Activated T-helper 1 cell treated with Interleukin-2 at 50 U/mL for 16 hours (primary cell): ENCODE results near the gene MCC.
A peak's percentile ranks its signal among the peaks of the same experiment; 100 is the strongest.
"Not testable (repeated sequence)": the region's sequence is repeated elsewhere in the genome, so short reads cannot be mapped to it uniquely, and the experiment has no call there.

Experiments
- DNase-seq: peaks from one replicate; pipeline ENCODE4 v3.0.0-alpha.2; 2020; ENCODE audit warnings: low read depth

The MCC gene

DNA sequence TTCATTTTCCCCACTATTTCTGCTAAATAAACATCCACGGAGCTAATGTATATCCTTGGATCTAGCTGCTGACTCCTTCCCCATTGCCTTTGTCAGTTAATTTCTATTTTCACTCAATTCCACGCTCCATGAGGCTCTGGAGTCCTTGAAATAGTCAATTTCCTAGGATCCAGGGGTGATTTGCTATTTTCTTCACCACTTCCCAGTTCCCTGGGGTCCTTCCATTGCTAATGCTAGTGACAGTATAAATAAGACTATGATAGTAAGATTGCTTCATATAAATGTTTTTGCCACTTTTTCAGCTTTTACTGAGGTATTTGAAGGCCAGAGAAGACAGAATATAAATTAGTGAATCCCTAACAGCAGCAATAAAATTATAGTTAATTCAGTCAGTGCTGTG is 66.6 kb downstream of the MCC start:
- DNase-seq: no peak

GRCh38 chr5:113405530-113405929 is 82.7 kb downstream of the MCC start:
- DNase-seq: no peak

DNA sequence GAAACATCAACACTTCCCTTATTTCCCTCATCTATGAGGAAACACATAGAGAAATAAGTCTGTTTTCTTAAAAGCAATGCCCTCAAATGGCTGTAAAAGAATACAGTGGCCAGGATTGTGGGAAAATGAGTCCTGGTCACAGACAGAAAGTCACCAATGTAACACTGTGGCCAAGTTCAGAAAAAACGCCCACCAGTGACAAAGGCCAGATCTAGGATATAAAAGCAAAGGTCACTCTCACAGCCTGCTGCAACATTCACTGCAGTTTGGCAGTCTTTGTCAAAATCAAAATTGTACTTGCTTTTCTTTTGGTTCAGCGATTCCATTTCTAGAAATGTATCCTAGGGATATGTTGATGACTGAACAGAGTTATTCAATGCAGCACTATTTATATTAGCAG is 84.0 kb downstream of the MCC start:
- DNase-seq: no peak

DNA sequence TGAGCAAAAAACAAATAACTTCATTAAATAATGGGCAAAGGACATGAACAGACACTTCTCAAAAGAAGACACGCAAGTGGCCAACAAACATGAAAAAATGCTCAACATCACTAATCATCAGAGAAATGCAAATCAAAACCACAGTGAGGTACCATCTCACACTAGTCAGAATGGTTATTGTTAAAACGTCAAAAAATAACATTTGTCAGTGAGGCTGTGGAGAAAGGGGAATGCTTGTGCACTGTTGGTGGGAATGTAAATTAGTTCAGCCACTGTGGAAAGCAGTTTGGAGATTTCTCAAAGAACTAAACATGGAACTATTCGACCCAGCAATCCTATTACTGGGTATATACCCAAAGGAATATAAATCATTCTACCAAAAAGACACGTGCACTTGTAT is 90.3 kb downstream of the MCC start:
- DNase-seq: not testable (repeated sequence)

GRCh38 chr5:113397046-113397445 is 91.2 kb downstream of the MCC start:
- DNase-seq: no peak

- no peak for DNase-seq
These were observed 93.6 kb downstream of the MCC start for GRCh38 chr5:113394658-113395057.

- no peak for DNase-seq
These were observed 98.0 kb downstream of the MCC start for GRCh38 chr5:113390224-113390623.

DNA sequence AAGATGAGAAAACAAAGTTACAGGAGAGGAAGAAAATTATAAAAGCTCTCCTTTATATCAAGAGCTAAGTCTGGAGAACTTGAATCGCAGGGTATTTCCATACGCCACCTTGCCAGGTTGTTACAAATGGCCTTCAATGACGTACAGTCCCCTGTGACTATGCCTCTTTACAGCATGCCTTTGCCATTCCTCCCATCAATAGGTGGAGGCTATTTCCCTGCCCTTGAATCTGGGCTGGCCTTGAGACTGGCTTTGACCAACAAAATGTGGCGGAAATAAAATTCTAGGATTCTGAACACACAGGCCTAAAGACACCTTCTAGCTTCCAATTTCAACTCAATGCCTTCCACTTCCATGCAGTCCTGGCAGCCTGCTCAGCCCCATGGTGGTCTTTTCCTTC is 99.1 kb downstream of the MCC start:
- DNase-seq: no peak

DNA sequence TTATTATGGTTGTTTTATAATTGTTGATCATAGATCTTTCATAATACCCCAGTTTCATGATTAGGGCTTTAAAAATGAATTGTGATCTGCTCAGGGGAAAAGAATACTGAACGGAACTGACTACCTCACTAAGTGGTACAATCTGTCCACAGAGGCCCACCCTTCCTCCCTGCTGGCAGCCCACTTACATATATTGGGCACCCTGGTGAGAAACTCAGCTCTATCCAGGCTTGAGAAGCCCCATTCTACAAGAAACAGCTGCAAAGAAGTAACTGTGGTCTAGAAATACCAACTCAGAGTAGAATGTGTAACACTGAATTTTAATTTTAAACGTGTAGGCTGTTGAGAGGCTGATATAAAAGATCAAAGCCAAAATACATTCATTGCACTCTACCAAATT is 100.4 kb downstream of the MCC start:
- DNase-seq: no peak

DNA sequence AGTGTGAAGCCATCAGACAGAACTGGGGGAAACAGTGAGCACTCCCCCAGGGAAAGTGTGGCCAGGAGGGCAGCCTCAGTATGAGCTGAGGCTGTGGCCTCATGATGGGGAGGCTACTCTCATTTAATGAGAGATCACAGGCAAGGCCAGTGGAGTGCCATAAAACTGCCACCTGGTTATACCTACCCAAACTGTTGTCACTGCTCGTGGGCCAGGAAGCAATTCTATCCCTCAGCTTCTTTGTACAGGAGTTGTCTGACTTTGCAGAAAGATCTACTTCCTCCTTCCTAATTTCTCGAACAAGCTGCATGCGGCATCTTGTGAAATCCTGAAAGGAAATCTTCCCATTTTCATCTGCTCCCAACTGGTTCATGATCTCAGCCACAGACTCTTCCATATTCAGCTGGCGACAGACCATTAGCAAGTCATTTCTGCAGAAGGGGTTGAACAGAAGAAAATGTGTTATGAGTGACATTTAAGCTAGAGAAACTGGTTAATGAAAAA is 103.4 kb downstream of the MCC start:
- DNase-seq: no peak

DNA sequence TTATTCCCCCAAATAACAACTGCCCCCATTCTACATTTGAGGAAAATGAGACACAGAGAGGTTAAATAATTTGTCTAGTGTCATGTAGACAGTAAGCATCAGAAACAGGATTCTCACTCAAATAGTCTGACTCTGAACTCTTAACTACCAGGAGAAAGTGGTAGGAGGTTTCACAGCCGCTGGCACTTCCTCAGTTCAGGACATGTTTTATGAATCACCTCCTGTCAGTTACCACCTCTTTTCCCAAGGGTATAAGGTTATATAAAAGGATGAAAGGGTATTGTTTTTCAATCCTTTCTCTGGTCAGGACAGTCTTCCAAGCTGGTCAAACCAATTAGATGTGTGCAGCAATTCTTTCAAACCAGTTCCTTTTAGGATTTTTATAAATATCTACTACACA is 105.5 kb downstream of the MCC start:
- DNase-seq: no peak

DNA sequence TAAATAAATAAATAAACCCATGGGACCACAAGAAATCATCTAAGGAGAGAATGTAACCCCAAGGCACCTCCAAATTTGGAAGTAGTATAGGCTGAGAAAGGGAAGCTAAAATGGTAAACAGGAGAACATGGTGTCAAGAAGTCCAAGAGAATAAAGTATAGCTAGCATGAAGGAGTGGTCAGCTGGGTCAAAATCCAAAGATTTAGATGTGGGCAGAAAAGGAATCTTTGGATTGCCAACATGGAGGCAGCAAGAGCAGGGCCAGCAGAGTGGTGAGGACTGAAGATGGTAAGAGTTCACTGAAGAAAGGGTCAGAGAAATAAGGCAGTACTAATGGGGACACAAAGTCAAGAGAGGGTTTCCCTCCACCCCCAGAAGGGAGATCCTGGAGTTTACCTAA is 106.5 kb downstream of the MCC start:
- no peak for DNase-seq

DNA sequence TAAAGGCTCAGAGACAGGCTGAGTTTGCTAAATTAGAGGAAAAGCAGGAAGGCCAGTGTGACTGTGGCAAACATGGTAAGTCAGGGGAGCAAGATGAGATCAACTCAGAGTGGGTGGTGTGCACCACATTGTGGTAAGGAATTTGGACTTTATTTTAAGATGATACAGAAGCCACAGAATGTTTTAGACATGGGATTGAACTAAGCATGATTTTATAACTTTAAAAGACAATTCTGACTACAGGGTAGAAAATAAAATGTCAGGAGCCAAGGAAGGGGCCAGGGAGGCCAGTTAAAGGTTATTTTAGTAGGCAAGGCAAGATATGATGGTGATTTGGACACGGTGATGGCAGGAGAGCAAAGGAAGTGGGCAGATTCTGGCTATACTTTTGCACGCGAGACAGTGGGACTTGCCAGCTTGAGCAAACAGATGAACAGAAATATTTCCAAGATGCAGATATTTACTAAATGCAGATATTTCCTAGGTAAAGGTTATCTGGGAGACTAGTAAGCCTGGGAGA is 107.4 kb downstream of the MCC start:
- DNase-seq: no peak

- DNase-seq: no peak
These were observed 108.1 kb downstream of the MCC start for GRCh38 chr5:113379936-113380806.

DNA sequence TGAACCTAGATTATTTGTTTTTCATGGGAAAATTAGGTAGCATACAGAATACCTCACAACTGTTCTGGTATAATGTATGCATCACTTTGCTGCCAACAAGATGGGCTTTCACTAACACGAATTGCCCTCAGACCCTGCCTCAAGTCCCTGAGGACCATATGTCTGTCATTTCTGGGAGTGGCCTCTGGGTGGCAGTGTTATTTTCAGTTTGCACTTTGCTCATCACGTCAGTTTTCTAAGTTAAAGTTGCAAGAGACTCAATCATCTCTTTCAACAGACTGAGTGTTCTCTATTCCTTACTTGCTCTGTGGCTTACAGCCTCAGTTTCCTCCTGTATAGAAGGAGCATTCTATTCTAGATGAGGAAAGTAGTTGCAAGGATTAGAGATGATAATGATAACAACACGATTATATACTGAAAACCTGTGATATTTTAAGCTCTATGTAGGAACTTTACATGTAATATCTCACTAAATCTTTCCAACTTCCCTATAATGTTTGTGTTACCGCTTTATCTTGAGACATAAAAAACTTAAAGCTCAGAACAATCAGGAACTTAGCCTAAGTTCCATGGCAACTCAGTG is 109.2 kb downstream of the MCC start:
- peak; percentile 16 for DNase-seq

DNA sequence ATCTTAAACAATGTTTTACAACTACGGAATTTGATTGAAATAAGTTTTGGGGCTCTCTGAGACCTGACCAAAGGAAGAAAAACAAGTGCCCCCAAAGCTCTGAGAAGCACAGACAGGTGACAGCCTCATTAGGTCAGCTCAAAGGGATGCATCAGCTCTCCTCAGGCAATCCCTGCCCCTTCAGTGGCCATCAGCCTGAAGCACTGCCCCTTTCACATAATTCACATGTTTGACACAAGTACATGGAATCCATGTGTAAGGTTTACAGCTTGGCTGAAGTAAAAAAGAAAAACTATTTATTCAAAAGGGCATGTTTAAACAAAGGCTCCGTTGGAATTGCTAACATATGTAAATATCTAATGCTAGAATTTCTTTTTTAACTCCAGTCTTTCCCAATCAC is 109.7 kb downstream of the MCC start:
- DNase-seq: no peak

- DNase-seq: no peak
These were observed 110.2 kb downstream of the MCC start for GRCh38 chr5:113378081-113378480.

DNA sequence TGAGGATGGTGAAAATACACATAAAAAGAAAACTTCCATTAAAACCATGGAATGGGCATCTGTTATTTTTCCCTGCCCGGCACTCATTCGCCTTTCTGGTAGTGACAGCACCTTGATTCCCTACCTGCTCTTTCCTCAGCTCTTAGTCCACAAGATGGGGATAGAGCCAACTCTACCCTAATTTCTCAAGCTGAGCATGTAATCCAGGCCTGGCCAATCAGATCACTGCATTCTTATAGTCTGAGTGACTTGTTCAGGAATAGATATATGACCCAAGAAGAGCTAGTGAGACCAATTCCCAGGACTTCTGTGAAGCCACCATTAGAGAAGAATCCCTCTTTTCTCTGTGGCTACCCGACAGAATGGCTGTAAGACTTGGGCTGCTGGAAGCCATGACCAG is 111.6 kb downstream of the MCC start:
- no peak for DNase-seq

- no peak for DNase-seq
These were observed 112.7 kb downstream of the MCC start for GRCh38 chr5:113375480-113376060.

DNA sequence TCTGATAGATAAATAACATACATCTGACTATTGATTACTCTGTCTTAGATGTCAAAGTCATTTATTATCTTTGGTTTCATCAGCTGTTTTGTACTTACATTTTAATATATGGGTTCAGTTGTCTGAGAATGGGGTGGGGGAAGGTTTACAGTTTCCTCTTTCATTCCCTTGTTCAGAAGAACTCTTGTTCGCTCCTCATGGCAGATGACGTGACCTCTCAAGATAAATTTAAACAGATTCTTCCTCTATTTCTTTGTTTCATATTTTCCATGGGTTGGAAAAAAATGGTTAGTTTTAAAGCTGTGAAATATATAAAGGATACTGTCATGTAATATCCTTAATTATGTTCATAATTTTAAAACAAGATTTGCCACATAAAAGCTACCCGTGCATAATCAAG is 114.8 kb downstream of the MCC start:
- DNase-seq: no peak

GRCh38 chr5:113371721-113372196 is 116.5 kb downstream of the MCC start:
- DNase-seq: no peak

GRCh38 chr5:113367586-113367985 is 120.7 kb downstream of the MCC start:
- DNase-seq: no peak

- DNase-seq: no peak
These were observed 123.8 kb downstream of the MCC start for GRCh38 chr5:113364466-113364865.
